Measurements from ENCODE around the gene TMEM129.

GRCh38 chr4:1723131-1723801, 2.1 kb upstream of the TMEM129 start:
- no peak for TF ChIP-seq CTCF (IDR thresholded peaks at IDR 0.05)
- no peak for TF ChIP-seq POLR2AphosphoS5 (IDR thresholded peaks at IDR 0.05)
- TF ChIP-seq POLR2A (IDR thresholded peaks at IDR 0.05), result no peak

All from breast epithelium (tissue), 3 donors.